ENCODE results near the gene LBP.
"Not testable (repeated sequence)": the region's sequence is repeated elsewhere in the genome, so short reads cannot be mapped to it uniquely, and the experiment has no call there.

LBP gene

DNA sequence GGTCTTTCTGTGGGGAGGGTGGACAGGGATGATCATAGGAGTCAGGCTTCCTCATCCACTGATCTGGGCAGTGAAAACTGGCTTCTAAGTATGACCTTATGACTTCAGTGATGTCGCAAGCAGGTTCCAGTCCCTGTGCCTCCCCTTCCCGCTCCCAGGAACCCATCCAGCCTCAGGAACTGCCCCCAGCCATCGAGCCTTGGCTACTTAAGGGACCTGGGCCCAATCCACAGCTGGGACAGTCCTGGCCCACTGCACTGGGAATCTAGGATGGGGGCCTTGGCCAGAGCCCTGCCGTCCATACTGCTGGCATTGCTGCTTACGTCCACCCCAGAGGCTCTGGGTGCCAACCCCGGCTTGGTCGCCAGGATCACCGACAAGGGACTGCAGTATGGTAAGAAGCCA, at the start of gene LBP:
Gene LBP (plus strand): TSS at position 236 of the 405 bp plus-strand sequence. CDS start 35 bp downstream, at position 271.
- DNase-seq (ENCODE audit: low read depth, low spot score), result no peak

GRCh38 chr20:38297916-38298674, 48.2 kb upstream of the LBP start:
- DNase-seq (ENCODE audit: low read depth, low spot score), result no peak

DNA sequence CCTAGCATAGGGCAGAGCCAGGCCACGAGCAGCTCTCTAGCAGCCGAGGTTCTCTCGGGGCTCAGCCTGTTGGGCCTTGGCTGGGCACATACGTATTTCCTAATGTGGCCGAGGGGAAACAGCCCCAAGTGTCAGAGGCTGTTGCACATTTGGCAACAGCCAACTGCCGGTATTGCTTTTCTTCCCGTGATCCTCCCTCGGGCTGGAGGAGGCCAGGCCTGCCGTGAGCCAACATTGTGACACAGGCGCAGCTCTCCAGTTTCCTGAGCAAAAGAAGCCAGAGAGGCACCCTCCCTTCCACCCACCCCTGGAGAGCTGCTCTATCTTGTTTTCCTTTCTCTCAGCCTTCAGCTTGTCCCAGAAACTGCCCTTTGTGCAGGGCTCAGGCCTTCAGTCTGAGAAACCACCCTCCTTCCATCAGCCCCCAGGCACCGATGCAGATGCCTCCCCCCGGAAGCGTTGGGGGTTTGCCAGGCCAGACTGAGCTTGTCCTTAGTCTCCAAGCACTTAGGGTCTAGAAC, 47.5 kb upstream of the LBP start:
- DNase-seq (ENCODE audit: low read depth, low spot score), result no peak

- no peak for DNase-seq (ENCODE audit: low read depth, low spot score)
These were observed 46.3 kb upstream of the LBP start for GRCh38 chr20:38299963-38300362.

GRCh38 chr20:38300438-38300837, 45.8 kb upstream of the LBP start:
- no peak for DNase-seq (ENCODE audit: low read depth, low spot score)

GRCh38 chr20:38301309-38301708, 45.0 kb upstream of the LBP start:
- DNase-seq (ENCODE audit: low read depth, low spot score), result no peak

GRCh38 chr20:38302786-38303185, 43.5 kb upstream of the LBP start:
- DNase-seq (ENCODE audit: low read depth, low spot score), result no peak

DNA sequence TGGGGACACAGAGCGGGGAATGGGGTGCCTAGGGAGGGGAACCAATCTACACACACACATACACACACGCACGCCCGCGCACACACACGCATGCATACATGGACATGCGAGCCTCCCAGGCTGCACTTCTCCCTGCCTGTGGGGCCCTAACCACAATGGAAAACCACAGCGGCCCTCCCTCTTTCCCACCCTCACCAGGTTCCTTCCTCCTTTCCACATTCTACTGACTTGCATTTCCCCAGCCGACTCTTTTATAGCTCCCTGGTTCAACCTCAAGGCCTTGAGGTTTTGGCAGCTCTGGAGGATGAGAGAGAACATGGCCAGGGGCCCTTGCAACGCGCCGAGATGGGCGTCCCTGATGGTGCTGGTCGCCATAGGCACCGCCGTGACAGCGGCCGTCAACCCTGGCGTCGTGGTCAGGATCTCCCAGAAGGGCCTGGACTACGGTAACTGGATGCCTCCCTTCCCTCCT, 42.3 kb upstream of the LBP start, which contains the start of gene BPI:
Gene BPI (plus strand): TSS at position 249 of the 472 bp plus-strand sequence. CDS start 68 bp downstream, at position 317.
- no peak for DNase-seq (ENCODE audit: low read depth, low spot score)

- no peak for DNase-seq (ENCODE audit: low read depth, low spot score)
These were observed 41.3 kb upstream of the LBP start for GRCh38 chr20:38304845-38305447.

GRCh38 chr20:38305541-38305940, 40.7 kb upstream of the LBP start:
- no peak for DNase-seq (ENCODE audit: low read depth, low spot score)

DNA sequence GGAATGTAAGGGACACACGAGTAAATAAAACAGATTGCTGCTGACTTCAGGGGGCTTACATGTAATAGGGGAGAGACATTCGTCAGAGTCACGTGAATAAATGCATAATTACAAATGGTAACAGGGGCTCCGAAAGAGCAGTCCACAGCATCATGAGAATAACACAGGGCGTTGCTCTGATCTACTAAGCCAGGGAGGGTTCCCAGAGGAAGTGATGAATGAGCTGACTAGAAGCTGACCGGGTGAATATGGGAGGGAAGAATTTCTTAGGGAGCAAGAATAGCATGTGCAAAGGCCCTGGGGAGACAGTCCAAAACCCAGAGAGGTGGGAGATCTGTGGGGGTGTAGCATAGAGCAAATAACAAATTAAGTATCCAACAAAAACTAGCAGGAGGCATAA, 39.9 kb upstream of the LBP start:
- no peak for DNase-seq (ENCODE audit: low read depth, low spot score)

DNA sequence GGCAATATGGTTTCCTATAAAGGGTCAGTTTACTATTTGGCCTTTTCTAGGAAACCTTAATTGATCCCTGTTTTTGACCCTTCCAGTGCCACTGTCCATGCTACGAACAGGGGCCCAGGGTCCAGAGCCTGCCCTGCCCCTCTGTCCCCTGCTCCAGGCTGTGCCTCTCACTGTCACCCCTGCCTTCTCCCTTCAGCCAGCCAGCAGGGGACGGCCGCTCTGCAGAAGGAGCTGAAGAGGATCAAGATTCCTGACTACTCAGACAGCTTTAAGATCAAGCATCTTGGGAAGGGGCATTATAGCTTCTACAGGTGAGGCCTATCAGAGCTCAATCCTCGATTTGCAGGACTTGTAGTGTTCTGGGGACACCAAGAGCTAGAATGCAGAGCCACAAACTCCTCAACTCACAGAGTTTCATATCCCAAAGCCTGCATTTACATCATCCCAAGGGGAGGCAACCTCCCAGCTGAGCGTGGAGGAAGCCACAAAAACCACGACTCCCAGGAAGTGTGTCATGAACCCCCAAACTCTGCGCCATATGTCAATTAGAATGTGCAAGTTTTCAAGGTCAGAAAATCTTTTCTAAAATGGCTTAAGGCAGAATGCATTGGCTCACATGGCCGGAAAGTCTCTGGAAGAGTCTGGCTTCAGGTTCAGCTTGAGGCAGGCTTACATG, 38.8 kb upstream of the LBP start:
- DNase-seq (ENCODE audit: low read depth, low spot score), result no peak

GRCh38 chr20:38308047-38308438, 38.2 kb upstream of the LBP start:
- DNase-seq (ENCODE audit: low read depth, low spot score), result no peak

- no peak for DNase-seq (ENCODE audit: low read depth, low spot score)
These were observed 37.8 kb upstream of the LBP start for GRCh38 chr20:38308447-38308846.

DNA sequence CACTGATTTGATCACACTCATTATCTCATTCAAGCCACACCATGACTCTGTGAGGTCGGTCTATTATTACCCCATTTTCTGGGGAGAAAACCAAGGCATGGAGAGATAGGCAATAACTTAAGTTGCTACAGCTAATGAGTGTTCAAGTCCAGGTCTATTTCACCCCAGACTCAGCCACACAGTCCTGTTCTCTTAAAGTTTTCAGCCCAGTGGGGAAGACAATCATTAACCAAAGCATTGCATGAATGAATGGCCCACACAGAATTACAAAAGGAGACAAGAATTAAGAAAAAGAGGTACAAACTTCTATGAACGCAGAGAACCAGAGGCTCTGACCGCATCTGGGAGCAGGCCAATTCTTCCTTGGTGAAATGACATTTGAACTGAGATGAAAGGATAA, 35.2 kb upstream of the LBP start:
- no peak for DNase-seq (ENCODE audit: low read depth, low spot score)

DNA sequence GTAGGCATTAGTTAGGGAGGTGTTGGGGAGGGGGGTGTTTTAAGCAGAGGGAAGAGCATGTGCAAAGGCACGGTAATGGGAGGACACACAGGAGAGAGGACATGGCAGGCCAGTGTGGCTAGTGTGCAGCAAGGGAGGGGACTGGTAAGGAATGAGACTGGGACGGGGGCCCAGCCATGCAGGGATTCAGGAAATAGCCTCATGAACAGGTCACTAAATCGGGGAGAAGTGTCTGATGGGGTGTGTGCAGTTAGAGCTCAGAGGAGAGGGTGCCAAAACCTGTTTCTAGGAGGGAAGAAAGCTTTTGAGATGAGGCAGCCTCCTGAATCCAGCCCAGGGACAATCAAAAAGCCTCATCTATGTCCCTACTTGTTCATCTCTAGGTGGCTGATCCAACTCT, 34.8 kb upstream of the LBP start:
- no peak for DNase-seq (ENCODE audit: low read depth, low spot score)

DNA sequence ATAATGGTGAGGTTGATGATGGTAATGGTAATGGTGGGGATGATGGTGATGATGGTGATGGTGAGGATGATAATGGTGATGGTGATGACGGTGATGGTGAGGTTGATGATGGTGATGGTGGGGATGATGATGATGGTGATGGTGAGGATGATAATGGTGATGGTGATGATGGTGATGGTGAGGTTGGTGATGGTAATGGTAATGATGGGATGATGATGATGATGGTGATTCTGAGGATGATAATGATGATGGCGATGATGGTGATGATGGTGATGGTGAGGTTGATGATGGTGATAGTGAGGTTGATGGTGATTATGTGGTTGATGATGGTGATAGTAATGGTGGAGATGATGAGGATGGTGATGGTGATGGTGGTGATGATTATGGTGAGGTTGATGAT, 32.6 kb upstream of the LBP start:
- DNase-seq (ENCODE audit: low read depth, low spot score), result no peak

GRCh38 chr20:38314350-38314749, 31.9 kb upstream of the LBP start:
- not testable (repeated sequence) for DNase-seq (ENCODE audit: low read depth, low spot score)

DNA sequence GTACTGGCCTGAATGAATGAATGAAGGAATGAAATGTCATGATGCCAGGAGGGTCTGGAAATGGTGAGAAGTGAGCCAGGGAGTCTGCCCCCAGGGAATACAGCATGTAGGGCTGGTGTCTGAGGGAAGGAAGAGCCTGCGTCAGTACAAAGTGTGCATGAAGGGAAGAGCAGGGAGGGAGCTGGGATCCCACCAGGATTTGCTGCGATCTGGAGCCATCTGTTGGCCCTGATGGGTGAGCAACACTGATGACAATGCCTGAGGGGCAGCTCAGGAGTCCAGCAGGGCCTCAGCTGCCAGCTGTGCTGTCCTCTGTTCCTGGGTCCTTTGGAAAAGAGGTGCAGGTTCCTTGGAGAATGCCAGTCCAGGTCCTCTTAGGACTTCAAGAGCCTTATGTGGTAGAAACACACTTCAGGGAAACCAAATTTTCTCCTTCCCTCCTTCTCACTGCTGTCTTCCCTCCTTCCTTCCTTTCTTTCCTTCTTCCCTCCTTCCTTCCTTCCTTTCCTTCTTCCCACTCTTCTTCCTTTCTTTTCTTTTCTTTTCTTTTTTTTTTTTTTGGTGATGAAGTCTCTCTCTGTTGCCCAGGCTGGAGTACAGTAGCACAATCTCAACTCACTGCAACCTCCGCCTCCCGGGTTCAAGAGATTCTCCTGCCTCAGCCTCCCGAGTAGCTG, 30.9 kb upstream of the LBP start:
- no peak for DNase-seq (ENCODE audit: low read depth, low spot score)

GRCh38 chr20:38316341-38316740, 29.9 kb upstream of the LBP start:
- no peak for DNase-seq (ENCODE audit: low read depth, low spot score)

DNA sequence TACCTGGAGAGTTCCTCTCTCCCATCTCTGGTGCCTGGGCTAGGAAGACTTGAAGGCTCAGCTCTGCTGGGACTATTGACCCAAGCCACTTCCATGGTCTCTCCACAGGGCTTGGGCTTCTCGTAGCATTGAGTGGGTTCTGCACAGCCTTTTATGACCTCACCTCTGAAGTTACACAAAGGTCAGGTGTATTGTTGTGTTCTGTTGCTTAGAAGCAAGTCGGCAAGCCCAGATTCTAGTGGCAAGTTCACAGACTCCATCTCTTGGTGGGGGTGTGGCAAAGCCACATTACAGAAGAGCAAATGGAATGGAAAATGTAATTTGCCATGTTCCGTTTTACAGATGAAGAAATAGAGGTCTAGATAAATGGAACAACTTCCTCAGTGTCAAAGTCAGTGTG, 28.9 kb upstream of the LBP start:
- DNase-seq (ENCODE audit: low read depth, low spot score), result no peak

GRCh38 chr20:38320221-38320620, 26.1 kb upstream of the LBP start:
- DNase-seq (ENCODE audit: low read depth, low spot score), result no peak

Measured in activated naive CD8-positive, alpha-beta T cell treated with anti-CD3 and anti-CD28 coated beads, Interleukin-2, amount 50 U/mL, for 16 hours (primary cell).